SK-N-SH (cell line): ENCODE data around the gene KRCC1. TPM values are rescaled to one million over a fixed set of nuclear protein-coding genes. Genes with fewer than 3 reads are reported as not detected.

Experiments used
- CTCF ChIA-PET: fragments of 300-600, 350-600 bp; formaldehyde crosslinking; extraction: SDS; loops from one replicate; lab custom pipeline; 2021; lab: Yijun Ruan, JAX
- POLR2A ChIA-PET: fragments of 350-600 bp; sonication (Branson Sonifier 250); formaldehyde crosslinking; extraction: SDS; loops from one replicate; lab custom pipeline; 2020; ENCODE audit warnings: antibody characterized with exemption, inconsistent platforms; lab: Yijun Ruan, JAX
- DNase-seq: peaks from one replicate; pipeline ENCODE4 v3.0.0; 2012
- H2AFZ ChIP-seq: fragments of 200-600 bp; sonication (generic); 2 replicates; pipeline ENCODE4 v1.8.1; 2016; ENCODE audit warnings: antibody characterized with exemption, mild to moderate bottlenecking, low read depth
- H3F3A ChIP-seq: fragments of 200-600 bp; sonication (generic); replicated peaks from 2 replicates; pipeline ENCODE3; 2016; ENCODE audit warnings: antibody characterized with exemption, mild to moderate bottlenecking; ENCODE audit not compliant: insufficient read depth
- H3K27ac ChIP-seq, 2 experiments: fragments of 200-500 bp in 1 of 2; fragments of 200-600 bp in 1 of 2; sonication (Bioruptor generic) in 1 of 2; sonication (generic), shearing (Covaris generic) in 1 of 2; 2 replicates each; pipeline versions ENCODE4 v1.5.1 to v1.6.1; 2014 to 2016; ENCODE audit warnings: low read depth in 2 of 2, inconsistent platforms in 1 of 2, low read length in 1 of 2, mild to moderate bottlenecking in 1 of 2, mixed read lengths in 1 of 2
- H3K27me3 ChIP-seq: fragments of 200-600 bp; sonication (generic), shearing (Covaris generic); 2 replicates; pipeline ENCODE4 v1.6.1; 2016; ENCODE audit warnings: mixed run types; ENCODE audit not compliant: insufficient read depth
- H3K36me3 ChIP-seq, 2 experiments: fragments of 200-500 bp in 1 of 2; fragments of 200-600 bp in 1 of 2; sonication (Bioruptor generic) in 1 of 2; sonication (generic) in 1 of 2; replicated peaks in 1 of 2; 2 replicates each; pipeline versions ENCODE3 to v1.5.1; 2014 to 2016; ENCODE audit warnings: low read length in 1 of 2, mild to moderate bottlenecking in 1 of 2; ENCODE audit not compliant: insufficient read depth in 2 of 2, control insufficient read depth in 1 of 2
- H3K4me1 ChIP-seq, 2 experiments: fragments of 200-500 bp in 1 of 2; fragments of 200-600 bp in 1 of 2; sonication (Bioruptor generic) in 1 of 2; sonication (generic), shearing (Covaris generic) in 1 of 2; 2 replicates each; pipeline versions ENCODE4 v1.5.1 to v1.6.1; 2014 to 2016; ENCODE audit warnings: low read depth in 1 of 2, low read length in 1 of 2, mixed run types in 1 of 2; ENCODE audit not compliant: insufficient read depth in 2 of 2, control insufficient read depth in 1 of 2
- H3K4me2 ChIP-seq: fragments of 200-600 bp; sonication (generic), shearing (Covaris generic); 2 replicates; pipeline ENCODE4 v1.6.1; 2017; ENCODE audit warnings: mixed run types
- H3K4me3 ChIP-seq, 2 experiments: fragments of 200-500 bp in 1 of 2; fragments of 200-600 bp in 1 of 2; sonication (Bioruptor generic) in 1 of 2; sonication (generic), shearing (Covaris generic) in 1 of 2; 2 replicates each; pipeline versions ENCODE4 v1.5.1 to v1.8.1; 2014 to 2016; ENCODE audit warnings: low read depth in 2 of 2, inconsistent platforms in 1 of 2, low read length in 1 of 2, mild to moderate bottlenecking in 1 of 2, mixed read lengths in 1 of 2, moderate library complexity in 1 of 2
- H3K79me2 ChIP-seq: fragments of 200-600 bp; sonication (generic); 2 replicates; pipeline ENCODE4 v1.8.1; 2017; ENCODE audit warnings: mild to moderate bottlenecking; ENCODE audit not compliant: insufficient read depth
- H3K9ac ChIP-seq: fragments of 200-600 bp; sonication (generic); 2 replicates; pipeline ENCODE4 v1.6.1; 2017; ENCODE audit warnings: mixed run types
- H3K9me2 ChIP-seq: fragments of 200-600 bp; sonication (generic); 2 replicates; pipeline ENCODE4 v1.6.1; 2017; ENCODE audit warnings: mixed run types
- H3K9me3 ChIP-seq: fragments of 200-600 bp; sonication (generic); 2 replicates; pipeline ENCODE4 v1.6.1; 2017; ENCODE audit warnings: mixed run types, mild to moderate bottlenecking, moderate library complexity
- H4K20me1 ChIP-seq: fragments of 200-600 bp; sonication (generic); 2 replicates; pipeline ENCODE4 v1.6.1; 2017; ENCODE audit warnings: mild to moderate bottlenecking, mixed run types; ENCODE audit not compliant: insufficient read depth
- CHD2 ChIP-seq: fragments of 150-350 bp; IDR thresholded peaks from 2 replicates; pipeline ENCODE4 v1.6.1; 2018; ENCODE audit warnings: low read length; ENCODE audit not compliant: partially characterized antibody
- EP300 ChIP-seq, 2 experiments: IDR thresholded peaks; 2 replicates each; pipeline versions ENCODE4 v1.4.0 to v1.6.1; 2012; ENCODE audit warnings: borderline replicate concordance in 1 of 2, low read depth in 1 of 2, low read length in 1 of 2
- FOSL2 ChIP-seq: IDR thresholded peaks from 2 replicates; pipeline ENCODE4 v1.4.0; 2012; ENCODE audit warnings: low read depth, mild to moderate bottlenecking, moderate library complexity, borderline replicate concordance
- GABPA ChIP-seq: IDR thresholded peaks from 2 replicates; pipeline ENCODE4 v1.4.0; 2012; ENCODE audit warnings: low read depth, mild to moderate bottlenecking
- GATA2 ChIP-seq: sonication (generic); formaldehyde crosslinking; IDR thresholded peaks from 2 replicates; pipeline ENCODE4 v1.5.0; 2020; ENCODE audit warnings: mild to moderate bottlenecking, missing genetic modification reagents
- MEF2A ChIP-seq: IDR thresholded peaks from 2 replicates; pipeline ENCODE4 v1.4.0; 2012; ENCODE audit warnings: low read depth, borderline replicate concordance
- MXI1 ChIP-seq: IDR thresholded peaks from 2 replicates; pipeline ENCODE4 v1.6.1; 2012; ENCODE audit warnings: mild to moderate bottlenecking, low read depth, low read length, improper control_type of control experiment
- NFIC ChIP-seq: IDR thresholded peaks from 2 replicates; pipeline ENCODE4 v1.4.0; 2012; ENCODE audit warnings: borderline replicate concordance
- NRF1 ChIP-seq: IDR thresholded peaks from 2 replicates; pipeline ENCODE4 v1.6.1; 2012; ENCODE audit warnings: low read depth, mild to moderate bottlenecking, low read length
- RCOR1 ChIP-seq: fragments of 150-350 bp; IDR thresholded peaks from 2 replicates; pipeline ENCODE4 v1.6.1; 2017; ENCODE audit warnings: antibody characterized with exemption, low read length
- RFX5 ChIP-seq: IDR thresholded peaks from 2 replicates; pipeline ENCODE4 v1.6.1; 2012; ENCODE audit warnings: mild to moderate bottlenecking, improper control_type of control experiment, low read length
- RXRA ChIP-seq: IDR thresholded peaks from 2 replicates; pipeline ENCODE4 v1.4.0; 2012; ENCODE audit warnings: low read depth, mild to moderate bottlenecking, borderline replicate concordance
- SMC3 ChIP-seq: IDR thresholded peaks from 2 replicates; pipeline ENCODE4 v1.6.1; 2012; ENCODE audit warnings: low read depth, low read length, improper control_type of control experiment
- TAF1 ChIP-seq: IDR thresholded peaks from 2 replicates; pipeline ENCODE4 v1.6.1; 2012; ENCODE audit warnings: low read depth, mild to moderate bottlenecking, low read length, moderate library complexity, borderline replicate concordance
- TCF12 ChIP-seq: IDR thresholded peaks from 2 replicates; pipeline ENCODE4 v1.4.0; 2012
- TEAD4 ChIP-seq: IDR thresholded peaks from 2 replicates; pipeline ENCODE4 v1.4.0; 2012; ENCODE audit warnings: mild to moderate bottlenecking, borderline replicate concordance; ENCODE audit not compliant: insufficient read depth
- YY1 ChIP-seq: IDR thresholded peaks from 2 replicates; pipeline ENCODE4 v1.4.0; 2012; ENCODE audit warnings: low read depth, mild to moderate bottlenecking
- WGBS: methylation state at CpG from one replicate; pipeline ENCODE4 v1.1.6; 2017; ENCODE audit warnings: low lambda C conversion rate; 5-methylcytosine and 5-hydroxymethylcytosine counted together
- polyA plus RNA-seq, 3 experiments: library from polyadenylated mRNA; depleted of rRNA; stranded (reverse); fragments of >200 nt; gene quantifications; 2 replicates each; pipeline ENCODE4 v1.2.3, GENCODE V29; 2012
- TF ChIP-seq, protein P1 (sequence below): IDR thresholded peaks from 2 replicates; pipeline ENCODE4; 2012
- TF ChIP-seq, protein P2 (sequence below): IDR thresholded peaks from 2 replicates; pipeline ENCODE4 v1.4.0; 2012; ENCODE audit warnings: low read depth, borderline replicate concordance
- TF ChIP-seq, protein P3 (sequence below): IDR thresholded peaks from 2 replicates; pipeline ENCODE4 v1.4.0; 2012; ENCODE audit warnings: low read depth, borderline replicate concordance
- TF ChIP-seq, protein P4 (sequence below): fragments of 150-350 bp; IDR thresholded peaks from 2 replicates; pipeline ENCODE4 v1.6.1; 2016; ENCODE audit warnings: mild to moderate bottlenecking, low read depth, low read length
- TF ChIP-seq, protein P5 (sequence below): IDR thresholded peaks from 2 replicates; pipeline ENCODE4 v1.4.0; 2012; ENCODE audit warnings: low read depth

Gene KRCC1
- polyA plus RNA-seq, 1 of the 3 experiments (the other 2 are of a cell fraction): 10.7 TPM

DNA sequence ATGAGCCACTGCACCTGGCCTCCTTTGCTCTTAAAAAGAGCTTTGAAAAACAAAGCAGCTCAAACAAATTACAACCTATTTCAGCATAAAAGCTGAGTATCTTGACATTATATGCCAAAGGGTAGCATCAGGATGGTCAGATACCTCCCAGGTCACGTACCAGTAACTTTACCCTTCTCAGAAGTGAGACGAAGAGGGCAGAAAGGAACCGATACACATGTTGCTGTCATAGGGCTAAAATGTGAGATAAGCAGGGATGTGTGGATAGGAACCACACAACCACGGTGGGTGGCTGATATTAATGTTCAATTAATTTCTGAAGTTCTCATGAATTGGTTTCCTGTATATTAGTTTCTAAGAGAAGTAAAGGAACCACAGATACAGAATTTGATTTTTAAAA lies 26.7 kb downstream of the KRCC1 start:
- H3K36me3 ChIP-seq: peaks cover 45 to 63% of the 10 kb centered on the region in 2 experiments
- no peak overlapping the region for H3K27ac ChIP-seq
- H2AFZ ChIP-seq: no peak overlapping the region
- WGBS: 97% methylated on average over 4 of the region's 4 CpGs
- no peaks in the 10 kb centered on the region for H3K9me3 ChIP-seq
- H4K20me1 ChIP-seq: no peaks in the 10 kb centered on the region
- H3K4me2 ChIP-seq: no peak overlapping the region
- no peaks in the 10 kb centered on the region for H3K27me3 ChIP-seq
- peaks cover 7% of the 10 kb centered on the region; the same call in 1 of the 2 replicates for H3K79me2 ChIP-seq
- peaks cover 6% of the 10 kb centered on the region for H3F3A ChIP-seq
- no peaks in the 10 kb centered on the region for H3K4me1 ChIP-seq
- ChIA-PET CTCF (no interaction called here), POLR2A (no interaction called here)
- H3K4me3 ChIP-seq: no peak overlapping the region
- H3K9ac ChIP-seq: no peak overlapping the region
- DNase-seq: no peak
- TF ChIP-seq, protein P1, sequence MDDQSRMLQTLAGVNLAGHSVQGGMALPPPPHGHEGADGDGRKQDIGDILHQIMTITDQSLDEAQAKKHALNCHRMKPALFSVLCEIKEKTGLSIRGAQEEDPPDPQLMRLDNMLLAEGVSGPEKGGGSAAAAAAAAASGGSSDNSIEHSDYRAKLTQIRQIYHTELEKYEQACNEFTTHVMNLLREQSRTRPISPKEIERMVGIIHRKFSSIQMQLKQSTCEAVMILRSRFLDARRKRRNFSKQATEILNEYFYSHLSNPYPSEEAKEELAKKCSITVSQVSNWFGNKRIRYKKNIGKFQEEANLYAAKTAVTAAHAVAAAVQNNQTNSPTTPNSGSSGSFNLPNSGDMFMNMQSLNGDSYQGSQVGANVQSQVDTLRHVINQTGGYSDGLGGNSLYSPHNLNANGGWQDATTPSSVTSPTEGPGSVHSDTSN: no peak
- TF ChIP-seq RFX5 (no peak), MXI1 (no peak), GABPA (no peak), TEAD4 (no peak), FOSL2 (no peak), YY1 (no peak), RCOR1 (no peak), RXRA (no peak), CHD2 (no peak), NRF1 (no peak)
- TF ChIP-seq, protein P2, sequence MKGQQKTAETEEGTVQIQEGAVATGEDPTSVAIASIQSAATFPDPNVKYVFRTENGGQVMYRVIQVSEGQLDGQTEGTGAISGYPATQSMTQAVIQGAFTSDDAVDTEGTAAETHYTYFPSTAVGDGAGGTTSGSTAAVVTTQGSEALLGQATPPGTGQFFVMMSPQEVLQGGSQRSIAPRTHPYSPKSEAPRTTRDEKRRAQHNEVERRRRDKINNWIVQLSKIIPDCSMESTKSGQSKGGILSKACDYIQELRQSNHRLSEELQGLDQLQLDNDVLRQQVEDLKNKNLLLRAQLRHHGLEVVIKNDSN: no peak
- TF ChIP-seq, all 33 proteins: peak for 0
- H3K9me2 ChIP-seq: no peaks in the 10 kb centered on the region

DNA sequence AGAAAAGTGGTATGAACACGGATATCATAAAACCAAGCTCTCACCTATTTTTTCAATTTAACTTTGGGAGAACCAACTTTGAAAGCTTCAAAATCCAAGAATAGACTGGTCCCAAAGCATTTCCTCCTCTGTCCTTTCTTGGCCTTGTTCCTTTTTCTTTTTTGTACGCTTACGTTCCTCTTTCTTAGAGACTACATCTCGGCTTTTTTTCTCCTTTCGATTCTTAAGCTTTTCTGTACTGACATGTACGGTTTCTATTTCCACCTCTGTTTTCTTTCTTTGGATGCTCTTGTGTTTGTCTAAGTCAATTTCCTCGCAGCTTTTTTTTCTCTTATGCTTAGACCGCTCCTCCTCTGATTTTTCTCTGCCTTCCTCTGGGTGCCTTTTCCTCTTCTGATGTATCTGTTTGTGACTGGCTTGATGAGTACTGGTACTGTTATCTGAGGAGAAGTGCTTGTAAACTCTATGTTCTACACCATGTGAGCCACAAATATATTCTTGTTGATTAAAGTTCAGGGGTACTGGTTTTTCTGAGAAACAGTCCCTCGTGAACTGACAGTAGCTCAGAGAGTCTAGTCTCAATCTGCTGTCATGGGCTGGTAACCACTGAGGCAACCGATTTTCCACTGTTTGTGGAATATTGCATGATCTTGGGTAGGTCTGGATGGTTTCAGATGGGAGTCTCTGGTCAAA lies 27.7 kb downstream of the KRCC1 start:
- H3K9ac ChIP-seq: no peak overlapping the region
- whole genome bisulfite sequencing: 93% methylated on average over 10 of the region's 10 CpGs
- no peak overlapping the region for H3K4me3 ChIP-seq
- H3K36me3 ChIP-seq: peaks cover 40 to 55% of the 10 kb centered on the region in 2 experiments
- peaks cover 6% of the 10 kb centered on the region for H3F3A ChIP-seq
- H3K4me2 ChIP-seq: no peak overlapping the region
- no peak overlapping the region for H3K27ac ChIP-seq
- DNase-seq: no peak
- CTCF ChIA-PET: no interaction called here
- H2AFZ ChIP-seq: no peak overlapping the region
- no peaks in the 10 kb centered on the region for H4K20me1 ChIP-seq
- H3K9me2 ChIP-seq: no peaks in the 10 kb centered on the region
- H3K79me2 ChIP-seq: peaks cover 4% of the 10 kb centered on the region; the same call in 1 of the 2 replicates
- H3K4me1 ChIP-seq: no peaks in the 10 kb centered on the region
- POLR2A ChIA-PET: no interaction called here
- no peaks in the 10 kb centered on the region for H3K9me3 ChIP-seq
- no peaks in the 10 kb centered on the region for H3K27me3 ChIP-seq
- TF ChIP-seq, protein P3, sequence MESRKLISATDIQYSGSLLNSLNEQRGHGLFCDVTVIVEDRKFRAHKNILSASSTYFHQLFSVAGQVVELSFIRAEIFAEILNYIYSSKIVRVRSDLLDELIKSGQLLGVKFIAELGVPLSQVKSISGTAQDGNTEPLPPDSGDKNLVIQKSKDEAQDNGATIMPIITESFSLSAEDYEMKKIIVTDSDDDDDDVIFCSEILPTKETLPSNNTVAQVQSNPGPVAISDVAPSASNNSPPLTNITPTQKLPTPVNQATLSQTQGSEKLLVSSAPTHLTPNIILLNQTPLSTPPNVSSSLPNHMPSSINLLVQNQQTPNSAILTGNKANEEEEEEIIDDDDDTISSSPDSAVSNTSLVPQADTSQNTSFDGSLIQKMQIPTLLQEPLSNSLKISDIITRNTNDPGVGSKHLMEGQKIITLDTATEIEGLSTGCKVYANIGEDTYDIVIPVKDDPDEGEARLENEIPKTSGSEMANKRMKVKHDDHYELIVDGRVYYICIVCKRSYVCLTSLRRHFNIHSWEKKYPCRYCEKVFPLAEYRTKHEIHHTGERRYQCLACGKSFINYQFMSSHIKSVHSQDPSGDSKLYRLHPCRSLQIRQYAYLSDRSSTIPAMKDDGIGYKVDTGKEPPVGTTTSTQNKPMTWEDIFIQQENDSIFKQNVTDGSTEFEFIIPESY: no peak
- TF ChIP-seq GABPA (no peak), MEF2A (no peak), NFIC (no peak), NRF1 (no peak), SMC3 (no peak), GATA2 (CRISPR knock-in tag) (no peak), EP300 (IDR thresholded peaks at IDR 0.05; ENCODE audit: borderline replicate concordance in 1 of 2, low read depth in 1 of 2, low read length in 1 of 2) (no peak), TAF1 (no peak), TCF12 (no peak), FOSL2 (no peak)
- TF ChIP-seq, protein P1: no peak
- TF ChIP-seq, protein P4, sequence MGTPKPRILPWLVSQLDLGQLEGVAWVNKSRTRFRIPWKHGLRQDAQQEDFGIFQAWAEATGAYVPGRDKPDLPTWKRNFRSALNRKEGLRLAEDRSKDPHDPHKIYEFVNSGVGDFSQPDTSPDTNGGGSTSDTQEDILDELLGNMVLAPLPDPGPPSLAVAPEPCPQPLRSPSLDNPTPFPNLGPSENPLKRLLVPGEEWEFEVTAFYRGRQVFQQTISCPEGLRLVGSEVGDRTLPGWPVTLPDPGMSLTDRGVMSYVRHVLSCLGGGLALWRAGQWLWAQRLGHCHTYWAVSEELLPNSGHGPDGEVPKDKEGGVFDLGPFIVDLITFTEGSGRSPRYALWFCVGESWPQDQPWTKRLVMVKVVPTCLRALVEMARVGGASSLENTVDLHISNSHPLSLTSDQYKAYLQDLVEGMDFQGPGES: no peak
- TF ChIP-seq, protein P5, sequence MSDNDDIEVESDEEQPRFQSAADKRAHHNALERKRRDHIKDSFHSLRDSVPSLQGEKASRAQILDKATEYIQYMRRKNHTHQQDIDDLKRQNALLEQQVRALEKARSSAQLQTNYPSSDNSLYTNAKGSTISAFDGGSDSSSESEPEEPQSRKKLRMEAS: no peak
